Measurements from ENCODE around the gene MYO5A. TPM values are rescaled to one million over a fixed set of nuclear protein-coding genes. Genes with fewer than 3 reads are reported as not detected.

Gene MYO5A
- total RNA-seq, 1 experiment from 2014 or later, result 29.2 TPM

DNA sequence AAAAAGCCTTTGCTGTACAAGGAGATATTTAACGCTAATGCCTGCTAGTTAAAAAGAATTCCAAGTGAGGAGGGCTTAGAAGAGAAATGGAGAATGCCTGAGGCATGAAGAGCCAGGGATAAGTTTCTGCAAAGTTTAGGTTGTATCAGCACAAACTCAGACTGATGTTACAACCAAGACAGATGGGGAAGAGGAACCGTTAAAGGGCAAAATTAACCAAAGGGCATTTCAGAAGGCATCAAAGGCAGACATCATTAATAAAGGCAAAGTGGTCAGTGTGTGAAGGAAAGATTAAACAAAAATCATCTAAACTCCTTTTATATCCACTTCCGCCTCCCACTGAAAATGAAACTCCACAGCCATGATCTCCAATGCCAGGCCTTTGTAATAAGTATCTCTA is 7.0 kb downstream of the MYO5A start (continued):
- TF ChIP-seq SP1 (CRISPR knock-in tag; conservative IDR thresholded peaks at IDR 0.05) (no peak), HMGA2 (CRISPR knock-in tag; IDR thresholded peaks at IDR 0.05) (no peak)

DNA sequence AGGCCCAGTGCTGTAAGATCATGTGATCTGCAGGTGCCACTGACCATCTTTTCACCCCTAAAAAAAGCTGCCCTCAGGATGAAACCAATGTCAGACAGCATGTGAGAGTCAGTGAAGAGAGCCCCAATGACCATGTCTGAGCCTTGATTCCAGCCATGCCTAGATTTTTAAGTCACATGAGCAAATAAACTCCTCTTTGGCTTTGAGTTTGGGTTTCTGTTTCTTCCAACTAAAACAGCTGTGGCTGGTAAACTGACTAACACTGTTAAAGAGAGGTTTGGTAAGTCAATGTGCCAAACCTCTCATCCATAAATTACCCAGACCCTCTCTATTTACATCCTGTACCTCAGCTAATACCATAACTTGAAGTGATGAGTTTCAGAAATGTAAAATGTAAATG is 8.3 kb downstream of the MYO5A start:
- no peaks in the 10 kb centered on the region for H3K27me3 Mint-ChIP-seq (ENCODE audit: low read depth)
- peaks cover 44% of the 10 kb centered on the region for H3K4me1 Mint-ChIP-seq
- TF ChIP-seq, protein P1, sequence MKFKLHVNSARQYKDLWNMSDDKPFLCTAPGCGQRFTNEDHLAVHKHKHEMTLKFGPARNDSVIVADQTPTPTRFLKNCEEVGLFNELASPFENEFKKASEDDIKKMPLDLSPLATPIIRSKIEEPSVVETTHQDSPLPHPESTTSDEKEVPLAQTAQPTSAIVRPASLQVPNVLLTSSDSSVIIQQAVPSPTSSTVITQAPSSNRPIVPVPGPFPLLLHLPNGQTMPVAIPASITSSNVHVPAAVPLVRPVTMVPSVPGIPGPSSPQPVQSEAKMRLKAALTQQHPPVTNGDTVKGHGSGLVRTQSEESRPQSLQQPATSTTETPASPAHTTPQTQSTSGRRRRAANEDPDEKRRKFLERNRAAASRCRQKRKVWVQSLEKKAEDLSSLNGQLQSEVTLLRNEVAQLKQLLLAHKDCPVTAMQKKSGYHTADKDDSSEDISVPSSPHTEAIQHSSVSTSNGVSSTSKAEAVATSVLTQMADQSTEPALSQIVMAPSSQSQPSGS (CRISPR knock-in tag; IDR thresholded peaks at IDR 0.05; ENCODE audit: borderline replicate concordance, low read depth), result no peak
- TF ChIP-seq ATF1 (CRISPR knock-in tag; IDR thresholded peaks at IDR 0.05) (no peak), FOXP1 (CRISPR knock-in tag; IDR thresholded peaks at IDR 0.05; ENCODE audit: borderline replicate concordance) (no peak), JUN (CRISPR knock-in tag; IDR thresholded peaks at IDR 0.05) (no peak), NR2C2 (CRISPR knock-in tag; IDR thresholded peaks at IDR 0.05) (no peak), EMX1 (CRISPR knock-in tag; IDR thresholded peaks at IDR 0.05) (no peak)
- TF ChIP-seq, protein P2, sequence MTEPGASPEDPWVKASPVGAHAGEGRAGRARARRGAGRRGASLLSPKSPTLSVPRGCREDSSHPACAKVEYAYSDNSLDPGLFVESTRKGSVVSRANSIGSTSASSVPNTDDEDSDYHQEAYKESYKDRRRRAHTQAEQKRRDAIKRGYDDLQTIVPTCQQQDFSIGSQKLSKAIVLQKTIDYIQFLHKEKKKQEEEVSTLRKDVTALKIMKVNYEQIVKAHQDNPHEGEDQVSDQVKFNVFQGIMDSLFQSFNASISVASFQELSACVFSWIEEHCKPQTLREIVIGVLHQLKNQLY (CRISPR knock-in tag; IDR thresholded peaks at IDR 0.05), result no peak
- TF ChIP-seq, protein P3, sequence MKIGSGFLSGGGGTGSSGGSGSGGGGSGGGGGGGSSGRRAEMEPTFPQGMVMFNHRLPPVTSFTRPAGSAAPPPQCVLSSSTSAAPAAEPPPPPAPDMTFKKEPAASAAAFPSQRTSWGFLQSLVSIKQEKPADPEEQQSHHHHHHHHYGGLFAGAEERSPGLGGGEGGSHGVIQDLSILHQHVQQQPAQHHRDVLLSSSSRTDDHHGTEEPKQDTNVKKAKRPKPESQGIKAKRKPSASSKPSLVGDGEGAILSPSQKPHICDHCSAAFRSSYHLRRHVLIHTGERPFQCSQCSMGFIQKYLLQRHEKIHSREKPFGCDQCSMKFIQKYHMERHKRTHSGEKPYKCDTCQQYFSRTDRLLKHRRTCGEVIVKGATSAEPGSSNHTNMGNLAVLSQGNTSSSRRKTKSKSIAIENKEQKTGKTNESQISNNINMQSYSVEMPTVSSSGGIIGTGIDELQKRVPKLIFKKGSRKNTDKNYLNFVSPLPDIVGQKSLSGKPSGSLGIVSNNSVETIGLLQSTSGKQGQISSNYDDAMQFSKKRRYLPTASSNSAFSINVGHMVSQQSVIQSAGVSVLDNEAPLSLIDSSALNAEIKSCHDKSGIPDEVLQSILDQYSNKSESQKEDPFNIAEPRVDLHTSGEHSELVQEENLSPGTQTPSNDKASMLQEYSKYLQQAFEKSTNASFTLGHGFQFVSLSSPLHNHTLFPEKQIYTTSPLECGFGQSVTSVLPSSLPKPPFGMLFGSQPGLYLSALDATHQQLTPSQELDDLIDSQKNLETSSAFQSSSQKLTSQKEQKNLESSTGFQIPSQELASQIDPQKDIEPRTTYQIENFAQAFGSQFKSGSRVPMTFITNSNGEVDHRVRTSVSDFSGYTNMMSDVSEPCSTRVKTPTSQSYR (CRISPR knock-in tag; IDR thresholded peaks at IDR 0.05), result no peak
- TF ChIP-seq, protein P4, sequence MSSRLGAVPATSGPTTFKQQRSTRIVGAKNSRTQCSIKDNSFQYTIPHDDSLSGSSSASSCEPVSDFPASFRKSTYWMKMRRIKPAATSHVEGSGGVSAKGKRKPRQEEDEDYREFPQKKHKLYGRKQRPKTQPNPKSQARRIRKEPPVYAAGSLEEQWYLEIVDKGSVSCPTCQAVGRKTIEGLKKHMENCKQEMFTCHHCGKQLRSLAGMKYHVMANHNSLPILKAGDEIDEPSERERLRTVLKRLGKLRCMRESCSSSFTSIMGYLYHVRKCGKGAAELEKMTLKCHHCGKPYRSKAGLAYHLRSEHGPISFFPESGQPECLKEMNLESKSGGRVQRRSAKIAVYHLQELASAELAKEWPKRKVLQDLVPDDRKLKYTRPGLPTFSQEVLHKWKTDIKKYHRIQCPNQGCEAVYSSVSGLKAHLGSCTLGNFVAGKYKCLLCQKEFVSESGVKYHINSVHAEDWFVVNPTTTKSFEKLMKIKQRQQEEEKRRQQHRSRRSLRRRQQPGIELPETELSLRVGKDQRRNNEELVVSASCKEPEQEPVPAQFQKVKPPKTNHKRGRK (CRISPR knock-in tag; IDR thresholded peaks at IDR 0.05; ENCODE audit: borderline replicate concordance), result no peak
- POLR2A ChIA-PET, result no interaction called here
- no peak for DNase-seq (ENCODE audit: low spot score)
- H3K4me3 Mint-ChIP-seq, result no peak overlapping the region
- H3K27ac Mint-ChIP-seq, result no peak overlapping the region
- no peak for ATAC-seq
- H3K9me3 Mint-ChIP-seq, result no peaks in the 10 kb centered on the region
- no peaks in the 10 kb centered on the region for H3K36me3 Mint-ChIP-seq
- CTCF ChIA-PET, result interaction anchor here (1.4 kb wide), 1 partner anchor 10 kb away, joined by 3 read pairs; no protein-coding TSS in a partner anchor

DNA sequence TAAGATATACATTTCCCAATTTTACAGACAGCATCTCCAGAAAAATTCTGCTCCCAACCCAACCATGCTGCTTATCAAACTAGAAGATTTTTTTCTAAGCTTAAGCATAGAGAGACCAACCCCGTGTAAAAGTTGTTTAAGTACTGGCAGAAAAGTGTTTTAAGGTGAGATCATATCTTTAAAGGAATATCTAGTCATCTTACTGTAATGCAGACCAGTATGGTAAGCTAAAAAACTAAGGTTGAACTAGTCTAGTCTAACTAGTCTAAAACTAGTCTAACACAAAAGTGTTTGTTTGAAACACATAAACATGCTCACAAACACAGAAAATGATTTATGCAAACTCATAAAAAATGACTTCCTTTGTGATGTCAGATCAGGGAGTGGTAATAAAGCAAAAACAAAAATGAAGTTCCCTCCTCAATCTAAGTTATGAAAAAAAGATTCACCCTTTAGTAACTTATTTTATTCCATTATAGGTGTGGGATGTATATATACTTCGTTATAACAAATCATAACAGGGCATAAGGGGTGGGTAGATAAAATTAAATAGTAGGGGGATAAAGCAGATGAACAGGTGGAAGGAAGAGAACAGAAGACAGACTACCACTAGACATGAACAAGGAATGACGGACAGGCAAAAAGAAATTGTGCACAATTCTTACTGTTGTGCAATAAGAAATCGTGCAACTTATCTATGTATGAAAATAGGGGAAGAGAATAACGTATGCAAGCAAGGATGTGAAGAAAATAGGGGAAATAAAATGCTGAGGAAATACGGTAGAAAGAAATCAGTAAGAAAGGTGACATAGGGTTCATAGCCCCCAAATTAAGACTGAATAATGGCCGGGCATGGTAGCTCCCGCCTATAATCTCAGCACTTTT is 10.0 kb downstream of the MYO5A start:
- no peaks in the 10 kb centered on the region for H3K36me3 Mint-ChIP-seq
- ChIA-PET POLR2A (no interaction called here), CTCF (no interaction called here)
- no peaks in the 10 kb centered on the region for H3K9me3 Mint-ChIP-seq
- ATAC-seq, result no peak
- H3K4me3 Mint-ChIP-seq, result no peak overlapping the region
- no peaks in the 10 kb centered on the region for H3K27me3 Mint-ChIP-seq (ENCODE audit: low read depth)
- peaks cover 42% of the 10 kb centered on the region for H3K4me1 Mint-ChIP-seq
- no peak overlapping the region for H3K27ac Mint-ChIP-seq
- DNase-seq (ENCODE audit: low spot score), result no peak
- TF ChIP-seq EMX1 (CRISPR knock-in tag; IDR thresholded peaks at IDR 0.05) (no peak), ZNF671 (CRISPR knock-in tag; IDR thresholded peaks at IDR 0.05) (no peak), MYBL2 (CRISPR knock-in tag; IDR thresholded peaks at IDR 0.05) (no peak), SOX15 (CRISPR knock-in tag; IDR thresholded peaks at IDR 0.05) (no peak), MXD4 (CRISPR knock-in tag; IDR thresholded peaks at IDR 0.05; ENCODE audit: borderline replicate concordance) (no peak), CREB1 (CRISPR knock-in tag; IDR thresholded peaks at IDR 0.05) (no peak), OVOL2 (CRISPR knock-in tag; IDR thresholded peaks at IDR 0.05; ENCODE audit: borderline replicate concordance) (no peak), ZNF263 (CRISPR knock-in tag; IDR thresholded peaks at IDR 0.05; ENCODE audit: low read depth) (no peak), ZNF396 (CRISPR knock-in tag; IDR thresholded peaks at IDR 0.05; ENCODE audit: borderline replicate concordance) (no peak), JAZF1 (CRISPR knock-in tag; IDR thresholded peaks at IDR 0.05) (no peak)
- TF ChIP-seq, protein P4 (CRISPR knock-in tag; IDR thresholded peaks at IDR 0.05; ENCODE audit: borderline replicate concordance), result no peak
- TF ChIP-seq, protein P5, sequence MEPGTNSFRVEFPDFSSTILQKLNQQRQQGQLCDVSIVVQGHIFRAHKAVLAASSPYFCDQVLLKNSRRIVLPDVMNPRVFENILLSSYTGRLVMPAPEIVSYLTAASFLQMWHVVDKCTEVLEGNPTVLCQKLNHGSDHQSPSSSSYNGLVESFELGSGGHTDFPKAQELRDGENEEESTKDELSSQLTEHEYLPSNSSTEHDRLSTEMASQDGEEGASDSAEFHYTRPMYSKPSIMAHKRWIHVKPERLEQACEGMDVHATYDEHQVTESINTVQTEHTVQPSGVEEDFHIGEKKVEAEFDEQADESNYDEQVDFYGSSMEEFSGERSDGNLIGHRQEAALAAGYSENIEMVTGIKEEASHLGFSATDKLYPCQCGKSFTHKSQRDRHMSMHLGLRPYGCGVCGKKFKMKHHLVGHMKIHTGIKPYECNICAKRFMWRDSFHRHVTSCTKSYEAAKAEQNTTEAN (CRISPR knock-in tag; IDR thresholded peaks at IDR 0.05), result no peak
- TF ChIP-seq, protein P6, sequence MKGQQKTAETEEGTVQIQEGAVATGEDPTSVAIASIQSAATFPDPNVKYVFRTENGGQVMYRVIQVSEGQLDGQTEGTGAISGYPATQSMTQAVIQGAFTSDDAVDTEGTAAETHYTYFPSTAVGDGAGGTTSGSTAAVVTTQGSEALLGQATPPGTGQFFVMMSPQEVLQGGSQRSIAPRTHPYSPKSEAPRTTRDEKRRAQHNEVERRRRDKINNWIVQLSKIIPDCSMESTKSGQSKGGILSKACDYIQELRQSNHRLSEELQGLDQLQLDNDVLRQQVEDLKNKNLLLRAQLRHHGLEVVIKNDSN (CRISPR knock-in tag; IDR thresholded peaks at IDR 0.05), result no peak
